KOPT-K1 (cell line): ENCODE data around the gene PEX5L.

Source experiments
- H3K27ac ChIP-seq: fragments of 200-600 bp; sonication (generic); 2 replicates; pipeline ENCODE4 v1.5.1; 2016; ENCODE audit warnings: antibody characterized with exemption, mild to moderate bottlenecking, low read depth, low read length; ENCODE audit not compliant: poor library complexity, severe bottlenecking
- H3K36me3 ChIP-seq: fragments of 200-600 bp; sonication (generic); 2 replicates; pipeline ENCODE4 v1.5.1; 2017; ENCODE audit warnings: antibody characterized with exemption, mild to moderate bottlenecking, low read length, moderate library complexity; ENCODE audit not compliant: insufficient read depth
- H3K9me3 ChIP-seq: fragments of 200-600 bp; sonication (generic); 2 replicates; pipeline ENCODE4 v1.5.1; 2017; ENCODE audit warnings: antibody characterized with exemption, low read length, mild to moderate bottlenecking; ENCODE audit not compliant: insufficient read depth, poor library complexity, severe bottlenecking

Gene PEX5L

DNA sequence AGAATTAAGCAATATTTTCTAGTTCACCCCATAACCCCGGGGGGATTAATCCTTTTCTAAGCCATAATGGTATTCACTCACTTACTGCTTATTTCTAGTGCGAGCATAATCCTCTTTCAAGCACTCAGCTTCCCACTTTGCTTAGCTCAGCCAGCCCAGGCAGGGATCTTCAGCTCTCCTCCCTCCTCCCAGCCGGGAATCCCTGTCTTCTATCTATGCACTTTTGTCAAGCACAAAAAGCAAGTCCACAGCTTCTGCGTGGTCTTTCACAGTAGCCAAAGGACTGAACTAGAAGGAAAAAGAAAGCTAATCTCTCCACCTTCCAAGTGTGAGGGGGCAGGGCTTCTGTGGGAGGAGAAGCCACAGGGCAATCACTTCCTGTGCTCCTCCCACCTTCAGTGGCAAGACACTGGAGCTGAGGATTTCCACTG, 62.8 kb downstream of the PEX5L start:
- Histone ChIP-seq H3K9me3 (no peaks in the 10 kb centered on the region), H3K36me3 (peaks cover 25% of the 10 kb centered on the region), H3K27ac (peak overlapping the region; percentile 86)

DNA sequence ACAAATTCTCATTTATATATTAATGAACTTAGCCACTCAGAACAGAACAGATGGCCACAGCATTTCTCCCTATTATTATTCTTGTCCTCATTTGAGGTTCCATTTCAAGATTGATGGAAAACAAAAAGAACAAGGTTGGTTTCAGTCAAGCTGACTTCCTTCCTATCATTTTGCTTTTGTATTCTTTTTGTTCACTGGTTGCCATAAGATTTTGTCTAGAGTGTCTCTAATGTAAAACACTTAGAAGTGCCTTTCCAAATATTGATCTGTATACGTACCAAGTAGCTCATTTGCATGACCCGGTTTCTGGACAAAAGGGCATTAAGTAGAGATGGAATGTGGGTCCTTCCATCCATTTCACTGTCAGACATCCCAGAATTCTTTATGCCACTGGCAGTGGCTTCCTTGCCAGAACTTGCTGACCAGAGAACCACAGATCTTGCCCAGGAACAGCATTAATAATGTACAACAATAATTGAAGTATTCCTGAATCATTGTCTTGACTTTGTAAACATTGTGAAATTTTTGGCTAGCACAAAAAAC, 63.8 kb downstream of the PEX5L start:
- no peaks in the 10 kb centered on the region for H3K9me3 ChIP-seq
- H3K36me3 ChIP-seq: peaks cover 23% of the 10 kb centered on the region
- H3K27ac ChIP-seq: peak overlapping the region; percentile 86

DNA sequence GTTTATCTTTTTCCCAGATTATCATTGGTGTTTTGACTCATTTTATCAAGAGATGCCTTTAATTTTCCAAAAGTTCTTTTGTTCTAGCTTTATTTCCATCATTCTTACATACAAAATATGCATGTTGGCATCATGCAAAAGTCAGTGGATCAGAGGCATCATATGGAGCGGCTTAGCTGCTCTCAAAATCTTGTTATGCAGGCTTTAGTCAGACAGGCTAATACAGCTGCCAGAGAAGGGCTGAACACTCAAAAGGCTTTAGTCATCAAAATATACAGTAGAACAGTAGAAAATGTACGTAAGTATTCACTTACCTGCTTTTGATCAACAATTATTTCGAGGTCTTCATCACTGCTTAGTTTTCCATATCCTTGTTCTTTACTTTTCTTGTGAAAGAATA, 65.5 kb downstream of the PEX5L start:
- Histone ChIP-seq H3K27ac (peak overlapping the region; percentile 86), H3K9me3 (no peaks in the 10 kb centered on the region), H3K36me3 (peaks cover 30% of the 10 kb centered on the region)

DNA sequence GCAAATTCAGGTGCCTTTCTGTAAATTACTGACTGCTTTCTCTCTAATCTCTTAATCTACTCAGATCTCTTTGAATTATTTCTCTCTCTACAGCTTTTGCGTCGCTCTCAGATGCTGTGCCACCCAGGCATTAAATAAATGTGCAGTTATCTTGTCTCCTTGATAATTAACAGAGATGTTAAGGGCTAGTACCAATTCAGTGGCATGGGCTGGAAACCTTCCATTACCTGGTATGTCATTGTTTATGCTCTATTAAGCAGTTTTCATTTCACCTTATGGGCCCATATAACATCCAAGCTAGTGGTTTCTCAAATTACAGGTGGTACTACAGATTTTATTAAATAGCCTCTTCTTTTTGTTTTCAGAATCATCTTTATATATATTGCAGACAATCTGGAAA, 66.0 kb downstream of the PEX5L start:
- Histone ChIP-seq H3K36me3 (peaks cover 34% of the 10 kb centered on the region), H3K27ac (peak overlapping the region; percentile 86), H3K9me3 (no peaks in the 10 kb centered on the region)

DNA sequence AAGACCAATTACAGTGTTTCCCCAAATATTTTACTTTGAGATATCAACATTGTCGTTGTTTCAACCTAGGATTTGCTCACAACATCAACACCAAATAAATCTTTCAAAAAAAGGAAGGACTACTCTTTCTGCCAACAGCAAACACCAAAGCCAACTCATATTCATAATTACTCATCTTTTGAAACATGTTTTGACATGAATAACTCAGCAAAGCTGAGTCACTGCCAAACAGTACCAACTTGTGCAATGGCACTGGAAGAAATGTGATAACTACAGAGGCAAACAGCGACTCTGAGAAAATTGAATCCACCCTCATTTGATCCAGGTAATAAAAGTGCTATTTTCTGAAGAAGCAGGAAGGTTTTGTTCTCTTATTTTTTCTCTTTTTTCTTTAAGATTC, 67.2 kb downstream of the PEX5L start:
- Histone ChIP-seq H3K36me3 (peaks cover 35% of the 10 kb centered on the region), H3K27ac (peak overlapping the region; percentile 86), H3K9me3 (no peaks in the 10 kb centered on the region)

DNA sequence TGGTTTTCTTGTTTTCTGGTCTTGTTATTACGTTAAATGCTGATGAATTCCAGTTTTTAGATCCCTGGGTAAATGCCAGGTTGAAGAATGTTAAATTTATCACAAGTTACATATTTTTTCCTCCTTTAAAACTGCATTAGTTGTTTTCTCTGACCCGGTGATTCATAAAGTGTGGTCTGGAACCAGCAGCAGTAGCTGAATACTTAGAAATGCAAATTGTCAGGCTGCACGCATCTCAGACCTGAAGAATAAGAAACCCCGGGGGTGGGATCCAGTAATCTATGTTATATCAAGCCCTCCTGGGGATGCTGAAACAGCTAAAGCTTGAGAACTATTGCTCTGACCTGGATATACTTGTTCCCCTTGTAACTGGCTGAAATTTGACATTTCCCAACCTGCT, 69.1 kb downstream of the PEX5L start:
- Histone ChIP-seq H3K27ac (peak overlapping the region; percentile 98), H3K9me3 (no peaks in the 10 kb centered on the region), H3K36me3 (peaks cover 35% of the 10 kb centered on the region)

DNA sequence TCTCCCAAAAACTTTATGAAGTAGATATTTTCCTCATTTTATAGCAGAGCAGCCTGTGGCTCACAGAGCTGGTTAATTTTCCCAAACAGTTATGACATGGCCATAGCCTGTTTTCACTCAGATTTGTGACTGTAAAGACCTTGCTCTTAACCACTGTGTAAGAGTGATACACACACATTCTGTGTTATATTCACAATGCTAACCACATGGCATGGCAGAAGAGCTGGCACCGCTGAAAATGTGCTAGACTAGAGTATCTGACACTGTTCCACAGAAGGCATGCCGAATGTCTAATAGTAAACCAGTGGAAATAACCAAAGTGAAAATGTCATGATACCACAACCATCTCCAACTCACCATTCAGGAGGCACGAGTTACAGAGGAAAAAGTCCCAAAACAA, 71.8 kb downstream of the PEX5L start:
- H3K36me3 ChIP-seq: peaks cover 35% of the 10 kb centered on the region
- no peaks in the 10 kb centered on the region for H3K9me3 ChIP-seq
- peak overlapping the region; percentile 98 for H3K27ac ChIP-seq

DNA sequence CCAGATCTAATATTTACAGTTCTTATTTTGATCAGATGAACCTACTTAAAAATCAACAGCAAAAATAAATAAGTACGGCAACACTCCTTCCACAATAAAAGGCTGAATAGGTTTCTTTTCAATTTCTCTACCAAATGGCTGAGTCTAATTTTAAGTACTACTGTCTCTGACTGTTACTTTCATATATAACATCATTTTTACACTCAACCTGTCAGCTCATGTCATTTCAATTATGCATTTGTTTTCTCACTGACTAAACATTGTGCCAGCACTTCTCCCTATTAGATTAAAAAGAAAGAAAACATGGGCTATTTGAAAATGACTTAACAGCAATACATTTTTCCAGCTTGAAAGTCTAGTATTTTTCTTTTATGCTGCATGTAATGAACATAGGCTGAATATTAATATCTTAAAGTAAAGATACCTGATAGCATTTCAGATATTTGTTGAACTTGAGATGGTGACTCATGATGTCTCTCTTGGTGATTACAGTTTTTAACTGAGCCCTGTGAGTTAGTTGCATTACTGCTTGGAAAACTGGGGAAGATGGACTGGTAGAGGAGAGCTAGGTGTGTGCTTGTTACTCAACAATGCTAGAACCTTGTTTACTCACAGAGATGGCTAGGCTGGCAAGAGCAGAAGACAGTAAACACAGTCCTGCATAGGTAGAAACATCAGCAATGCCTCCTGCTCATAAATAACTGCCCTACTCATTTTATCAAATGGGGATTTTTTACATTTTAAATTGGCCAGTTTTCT, 73.9 kb downstream of the PEX5L start:
- no peaks in the 10 kb centered on the region for H3K9me3 ChIP-seq
- H3K27ac ChIP-seq: peak overlapping the region; percentile 98
- H3K36me3 ChIP-seq: peaks cover 23% of the 10 kb centered on the region

DNA sequence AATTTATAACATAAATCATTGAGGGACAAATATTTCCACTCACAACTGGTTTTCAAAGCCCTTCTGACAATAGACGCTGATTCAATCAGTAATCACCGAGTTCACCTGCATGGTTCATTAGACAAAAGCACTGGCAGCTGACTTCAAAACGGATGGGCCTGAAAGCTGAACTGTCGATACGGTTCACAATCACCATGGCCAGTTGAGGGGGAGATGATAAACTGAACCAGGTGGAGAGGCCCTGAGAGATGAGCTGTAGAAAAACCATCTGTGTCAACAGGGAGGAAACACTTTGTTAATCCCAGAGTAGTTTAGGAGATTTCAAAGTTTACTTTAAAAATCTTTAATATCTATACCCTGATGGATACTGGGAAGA, 75.0 kb downstream of the PEX5L start:
- H3K36me3 ChIP-seq: peaks cover 14% of the 10 kb centered on the region
- no peaks in the 10 kb centered on the region for H3K9me3 ChIP-seq
- H3K27ac ChIP-seq: peak overlapping the region; percentile 98

DNA sequence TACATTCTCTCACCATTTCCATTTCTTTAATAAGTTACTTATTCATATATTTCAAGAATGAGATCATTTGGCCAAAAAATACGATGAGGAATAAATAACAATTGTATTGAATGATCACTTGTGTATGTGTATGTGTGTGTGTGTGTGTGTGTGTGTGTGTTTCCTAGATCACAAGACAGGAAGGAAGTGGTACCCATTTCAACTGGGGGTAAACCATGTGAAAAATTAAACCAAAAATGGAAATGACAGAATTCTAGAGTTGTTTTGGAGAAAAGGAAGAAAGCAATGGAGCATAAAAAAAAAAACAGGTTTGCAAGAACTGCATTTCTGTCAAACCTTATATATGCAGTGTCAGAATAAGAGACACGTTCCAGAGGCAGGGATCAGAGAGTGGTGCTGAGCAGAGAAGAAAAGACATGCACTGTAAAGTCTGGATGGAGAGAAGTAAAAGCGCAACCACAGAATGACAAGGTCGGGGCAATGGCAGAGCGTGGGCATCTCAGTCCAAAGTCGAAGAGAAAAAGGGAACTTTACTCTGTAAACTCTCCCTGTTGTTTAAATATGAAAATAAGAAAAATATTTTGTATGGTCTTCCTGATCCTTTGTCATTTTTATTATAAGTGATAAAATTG, 75.5 kb downstream of the PEX5L start:
- Histone ChIP-seq H3K36me3 (peaks cover 9% of the 10 kb centered on the region), H3K9me3 (no peaks in the 10 kb centered on the region), H3K27ac (peak overlapping the region; percentile 98)

DNA sequence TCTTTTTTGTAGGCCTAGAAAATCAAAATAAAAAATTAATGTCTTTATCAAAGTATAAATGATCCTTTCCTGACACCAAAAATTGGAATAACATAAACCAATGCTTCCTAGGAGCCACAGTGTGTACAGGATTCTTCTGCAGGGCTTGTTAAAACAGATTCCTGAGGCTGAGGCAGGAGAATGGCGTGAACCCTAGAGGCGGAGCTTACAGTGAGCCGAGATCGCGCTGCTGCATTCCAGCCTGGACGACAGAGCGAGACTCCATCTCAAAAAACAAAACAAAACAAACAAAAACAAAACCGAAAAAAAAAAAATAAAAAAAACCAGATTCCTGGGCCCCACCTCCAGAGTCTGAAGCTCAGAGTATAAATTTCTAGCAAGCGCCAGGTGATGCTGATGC, 78.0 kb downstream of the PEX5L start:
- peak overlapping the region; percentile 98 for H3K27ac ChIP-seq
- H3K9me3 ChIP-seq: no peaks in the 10 kb centered on the region
- no peaks in the 10 kb centered on the region for H3K36me3 ChIP-seq

DNA sequence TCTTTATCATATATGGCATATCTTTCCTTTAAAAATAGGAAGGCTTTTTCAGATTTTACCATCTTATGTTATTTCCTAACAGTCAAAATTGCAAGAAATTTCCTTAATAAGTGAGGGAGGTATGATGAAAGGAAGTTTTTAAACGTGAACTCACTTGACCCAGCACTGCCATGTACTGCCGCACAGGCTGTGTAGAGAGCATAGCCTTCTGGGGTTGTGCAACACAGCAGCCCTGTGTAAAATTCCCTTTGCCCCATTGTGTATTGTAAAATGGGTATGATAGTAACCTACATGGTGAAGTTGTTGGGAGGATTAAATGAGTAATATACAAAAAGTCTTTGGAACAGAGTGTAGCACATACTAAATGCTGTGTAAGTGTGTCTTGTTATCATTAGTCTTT, 78.6 kb downstream of the PEX5L start:
- H3K9me3 ChIP-seq: peaks cover 5% of the 10 kb centered on the region
- peak overlapping the region; percentile 98 for H3K27ac ChIP-seq
- H3K36me3 ChIP-seq: no peaks in the 10 kb centered on the region

DNA sequence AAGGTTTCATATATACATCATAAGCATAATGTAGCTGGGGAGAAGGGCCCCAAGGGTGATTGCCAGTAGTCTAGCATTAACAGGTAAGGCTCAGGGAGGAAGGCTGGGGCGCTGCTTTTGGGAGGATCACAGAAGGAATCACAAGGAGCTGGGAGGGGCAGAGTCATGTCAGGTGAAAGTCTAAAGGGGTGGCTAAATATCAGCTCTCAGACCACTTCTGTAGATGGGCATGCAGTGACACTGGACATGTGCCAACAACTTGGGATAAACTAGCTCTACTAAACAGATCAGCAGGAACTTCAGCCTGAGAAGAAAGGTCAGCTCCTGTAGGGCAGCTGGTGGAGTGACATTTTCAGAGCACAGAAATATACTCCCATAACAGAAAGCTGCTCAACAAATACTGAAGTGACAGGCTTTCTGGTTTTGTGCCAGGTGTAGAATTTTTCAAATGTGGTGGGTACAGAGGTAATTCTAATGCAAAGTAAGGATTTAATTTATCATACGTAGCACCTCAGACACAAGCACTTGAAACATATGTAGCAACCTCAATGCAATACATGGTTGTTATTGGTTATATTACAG, 79.4 kb downstream of the PEX5L start:
- Histone ChIP-seq H3K36me3 (no peaks in the 10 kb centered on the region), H3K27ac (peak overlapping the region; percentile 98), H3K9me3 (peaks cover 5% of the 10 kb centered on the region)

DNA sequence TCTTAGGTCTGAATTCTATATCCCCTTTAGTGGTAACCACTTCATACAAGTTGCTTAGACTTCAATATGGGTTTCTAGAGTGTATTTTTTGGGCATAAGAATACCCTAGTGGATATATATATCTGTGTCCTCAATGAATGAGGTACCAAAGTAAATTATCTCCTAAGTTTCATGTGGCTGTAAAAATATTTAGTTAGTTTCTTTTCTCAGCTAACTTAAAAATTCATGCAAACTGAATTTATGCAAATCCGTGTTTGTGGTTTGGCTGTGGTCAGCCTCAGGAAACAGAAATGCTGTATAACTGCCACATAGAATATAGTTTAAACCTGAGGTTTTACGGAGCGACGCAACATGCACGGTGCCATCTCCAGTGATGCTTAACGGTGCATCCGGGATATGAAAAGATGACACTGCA, 80.3 kb downstream of the PEX5L start:
- peaks cover 5% of the 10 kb centered on the region for H3K9me3 ChIP-seq
- no peaks in the 10 kb centered on the region for H3K36me3 ChIP-seq
- peak overlapping the region; percentile 98 for H3K27ac ChIP-seq

DNA sequence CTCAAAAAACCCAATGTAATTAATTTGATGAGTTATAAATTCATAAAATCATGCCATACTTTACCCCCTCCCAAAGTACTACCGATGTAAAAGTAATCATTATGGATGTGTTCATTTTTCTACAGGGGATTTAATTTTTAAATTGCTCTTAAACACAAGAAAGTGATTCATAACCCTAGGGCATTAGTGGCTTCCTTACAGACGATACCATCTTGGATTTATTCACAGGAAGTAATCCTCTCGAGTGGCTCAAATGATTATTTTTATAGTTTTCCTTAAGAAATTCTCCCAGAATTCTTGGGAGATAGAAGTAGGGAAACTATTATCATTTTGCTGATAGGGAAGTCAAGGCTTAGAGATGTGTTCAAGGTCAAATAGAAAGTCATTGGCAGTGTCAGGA, 80.9 kb downstream of the PEX5L start:
- peaks cover 5% of the 10 kb centered on the region for H3K9me3 ChIP-seq
- no peaks in the 10 kb centered on the region for H3K36me3 ChIP-seq
- H3K27ac ChIP-seq: peak overlapping the region; percentile 98
